GM12865 (cell line): ENCODE measurements around the gene SCTR.
A peak's percentile ranks its signal among the peaks of the same experiment; 100 is the strongest.

Source experiments
- DNase-seq: peaks from one replicate; pipeline ENCODE4 v3.0.0; 2010; ENCODE audit warnings: low read depth
- H3K4me3 ChIP-seq: 2 replicates; pipeline ENCODE4 v1.5.1; 2011; ENCODE audit warnings: mild to moderate bottlenecking, low read depth, low read length, control low read depth
- TF ChIP-seq, protein P1 (sequence below): IDR thresholded peaks from 2 replicates; pipeline ENCODE4 v1.5.1; 2011; ENCODE audit warnings: low read length, control low read depth, low read depth, inconsistent platforms; ENCODE audit not compliant: insufficient read depth; ENCODE audit errors: missing control alignments

SCTR gene

DNA sequence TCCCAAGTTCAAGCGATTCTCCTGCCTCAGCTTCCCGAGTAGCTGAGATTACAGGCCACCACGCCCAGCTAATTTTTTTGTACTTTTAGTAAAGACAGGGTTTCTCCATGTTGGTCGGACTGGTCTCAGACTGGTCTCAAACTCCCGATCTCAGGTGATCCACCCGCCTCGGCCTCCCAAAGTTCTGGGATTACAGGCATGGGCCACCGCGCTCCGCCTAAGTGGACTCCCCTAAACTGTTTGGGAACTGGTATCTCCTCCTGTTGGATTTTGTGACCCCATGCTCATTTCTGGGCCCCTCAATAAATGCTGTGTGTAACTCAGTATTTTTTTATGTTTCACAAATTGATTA lies 5.2 kb downstream of the SCTR start:
- DNase-seq: no peak
- TF ChIP-seq, protein P1, sequence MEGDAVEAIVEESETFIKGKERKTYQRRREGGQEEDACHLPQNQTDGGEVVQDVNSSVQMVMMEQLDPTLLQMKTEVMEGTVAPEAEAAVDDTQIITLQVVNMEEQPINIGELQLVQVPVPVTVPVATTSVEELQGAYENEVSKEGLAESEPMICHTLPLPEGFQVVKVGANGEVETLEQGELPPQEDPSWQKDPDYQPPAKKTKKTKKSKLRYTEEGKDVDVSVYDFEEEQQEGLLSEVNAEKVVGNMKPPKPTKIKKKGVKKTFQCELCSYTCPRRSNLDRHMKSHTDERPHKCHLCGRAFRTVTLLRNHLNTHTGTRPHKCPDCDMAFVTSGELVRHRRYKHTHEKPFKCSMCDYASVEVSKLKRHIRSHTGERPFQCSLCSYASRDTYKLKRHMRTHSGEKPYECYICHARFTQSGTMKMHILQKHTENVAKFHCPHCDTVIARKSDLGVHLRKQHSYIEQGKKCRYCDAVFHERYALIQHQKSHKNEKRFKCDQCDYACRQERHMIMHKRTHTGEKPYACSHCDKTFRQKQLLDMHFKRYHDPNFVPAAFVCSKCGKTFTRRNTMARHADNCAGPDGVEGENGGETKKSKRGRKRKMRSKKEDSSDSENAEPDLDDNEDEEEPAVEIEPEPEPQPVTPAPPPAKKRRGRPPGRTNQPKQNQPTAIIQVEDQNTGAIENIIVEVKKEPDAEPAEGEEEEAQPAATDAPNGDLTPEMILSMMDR: no peak
- H3K4me3 ChIP-seq: no peak overlapping the region

GRCh38 chr2:119518401-119519056 lies 5.8 kb downstream of the SCTR start:
- peak; percentile 3 for DNase-seq
- no peak overlapping the region for H3K4me3 ChIP-seq
- TF ChIP-seq, protein P1: no peak

DNA sequence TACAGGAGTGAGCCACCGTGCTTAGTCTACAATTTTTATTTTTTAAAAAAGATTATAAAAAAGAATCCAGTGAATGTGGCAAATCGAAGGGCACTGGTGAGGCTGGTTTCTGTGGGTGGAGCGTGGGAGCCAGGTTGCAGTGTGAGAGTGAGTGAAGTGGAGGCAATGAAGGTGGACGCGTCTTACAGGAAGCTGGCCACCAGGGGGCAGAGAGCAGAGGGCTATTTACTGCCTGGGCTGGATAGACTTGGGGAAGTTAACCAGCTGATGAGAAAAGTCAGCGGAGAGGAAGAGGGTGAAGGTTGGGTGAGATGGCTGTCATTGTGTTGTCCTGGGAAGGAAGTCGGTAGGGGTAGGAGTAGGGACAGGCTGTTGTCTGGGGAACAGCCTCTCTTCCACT lies 6.8 kb downstream of the SCTR start:
- DNase-seq: peak; percentile 67
- no peak overlapping the region for H3K4me3 ChIP-seq
- TF ChIP-seq, protein P1: peak; percentile 79

DNA sequence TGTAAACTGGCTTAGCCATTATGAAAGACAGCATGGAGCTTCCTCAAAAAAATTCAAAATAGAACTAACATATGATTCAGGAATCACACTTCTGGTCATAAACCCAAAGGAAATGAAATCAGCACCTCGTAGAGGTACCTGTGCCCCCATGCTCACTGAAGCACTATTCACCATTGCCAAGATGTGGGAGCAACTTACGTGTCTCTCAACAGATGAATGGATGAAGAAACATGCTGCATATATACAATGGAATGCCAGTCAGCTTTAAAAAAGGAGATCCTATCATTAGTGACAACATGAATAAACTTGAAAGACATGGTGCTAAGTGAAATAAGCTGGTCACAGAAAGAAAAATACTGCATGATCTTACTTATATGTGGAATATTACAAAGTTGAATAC lies 8.2 kb downstream of the SCTR start:
- H3K4me3 ChIP-seq: no peak overlapping the region
- no peak for DNase-seq
- TF ChIP-seq, protein P1: no peak

GRCh38 chr2:119513832-119514231 lies 10.5 kb downstream of the SCTR start:
- H3K4me3 ChIP-seq: no peak overlapping the region
- DNase-seq: no peak
- TF ChIP-seq, protein P1: no peak

DNA sequence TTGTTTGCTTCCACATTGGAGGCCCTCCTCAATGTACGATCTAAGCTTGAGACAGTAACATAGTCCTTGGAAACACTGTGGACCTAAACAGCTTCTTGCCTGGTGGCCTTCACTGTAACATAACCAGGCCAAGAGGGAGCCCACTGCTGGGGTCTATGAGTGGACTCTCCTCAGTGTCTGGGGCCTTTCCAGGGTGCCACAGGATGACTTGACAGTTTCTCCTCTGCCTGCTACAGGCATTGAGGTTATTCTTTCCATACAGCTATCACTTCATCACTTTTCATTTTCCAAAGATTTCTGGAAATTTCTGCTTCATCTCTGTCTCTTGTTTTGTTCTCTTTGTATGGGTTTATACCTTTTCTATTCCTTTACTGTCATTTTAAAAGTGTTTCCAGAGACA lies 11.3 kb downstream of the SCTR start:
- DNase-seq: no peak
- H3K4me3 ChIP-seq: no peak overlapping the region
- TF ChIP-seq, protein P1: no peak

DNA sequence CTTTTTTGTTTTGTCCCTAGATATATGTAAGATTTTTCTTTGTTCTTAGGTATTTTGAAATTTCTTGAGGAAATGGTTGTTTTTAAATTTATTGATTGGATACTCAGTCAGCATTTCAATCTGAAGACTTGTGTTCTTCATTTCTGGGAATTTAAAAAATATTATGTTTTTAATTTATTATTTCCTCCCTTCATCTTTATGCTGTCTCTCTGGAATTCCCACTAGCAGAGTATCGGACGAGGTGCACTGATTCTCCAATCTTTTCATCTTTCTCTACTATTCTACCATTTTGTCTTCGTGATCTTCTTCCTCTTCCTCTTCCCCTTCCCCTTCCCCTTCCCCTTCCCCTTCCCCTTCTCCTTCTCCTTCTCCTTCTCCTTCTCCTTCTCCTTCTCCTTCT lies 12.3 kb downstream of the SCTR start:
- no peak for DNase-seq
- TF ChIP-seq, protein P1: no peak
- no peak overlapping the region for H3K4me3 ChIP-seq
